ENCODE data around the gene IL18BP. TPM values are rescaled to one million over a fixed set of nuclear protein-coding genes. Genes with fewer than 3 reads are reported as not detected.

IL18BP gene
- total and polyA plus RNA-seq, 2 donors (not counting 1 experiment from before 2014, with no cell fraction given): 2.5 to 5.3 TPM

DNA sequence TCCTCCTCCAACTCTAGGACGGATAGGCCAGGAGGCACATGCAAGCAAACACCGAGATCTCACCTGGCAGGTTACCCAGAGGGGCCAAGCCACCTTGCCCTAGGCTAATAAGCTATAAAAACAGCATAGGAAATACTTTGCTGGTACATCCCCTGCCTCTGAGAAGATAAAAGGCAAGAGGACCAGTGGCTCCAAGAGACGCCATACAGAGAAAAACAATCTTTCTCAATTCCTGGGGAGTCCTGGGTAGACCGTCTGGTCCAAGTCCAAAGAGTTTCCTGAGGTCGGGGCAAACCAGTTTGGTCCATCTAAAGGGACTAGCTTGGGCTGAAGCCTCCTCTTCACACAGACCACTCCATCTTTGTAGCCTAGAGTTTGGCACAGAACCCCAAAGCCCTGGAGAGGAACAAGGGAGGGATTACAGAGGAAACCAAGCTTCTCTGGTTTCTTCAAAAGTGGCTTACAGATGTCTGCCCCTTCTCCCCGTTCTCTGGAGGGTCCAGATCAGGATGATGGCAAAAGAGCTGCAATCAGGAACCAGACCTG, 41.2 kb downstream of the IL18BP start:
- DNase-seq (ENCODE audit: low read depth in 2 of 2): no peak
- H3K27ac ChIP-seq (ENCODE audit: insufficient read depth, low read length): peak overlapping the region; percentile 92
- H4K20me1 ChIP-seq (ENCODE audit: control insufficient read depth, extremely low read depth, insufficient read depth, low read length): no peaks in the 10 kb centered on the region

DNA sequence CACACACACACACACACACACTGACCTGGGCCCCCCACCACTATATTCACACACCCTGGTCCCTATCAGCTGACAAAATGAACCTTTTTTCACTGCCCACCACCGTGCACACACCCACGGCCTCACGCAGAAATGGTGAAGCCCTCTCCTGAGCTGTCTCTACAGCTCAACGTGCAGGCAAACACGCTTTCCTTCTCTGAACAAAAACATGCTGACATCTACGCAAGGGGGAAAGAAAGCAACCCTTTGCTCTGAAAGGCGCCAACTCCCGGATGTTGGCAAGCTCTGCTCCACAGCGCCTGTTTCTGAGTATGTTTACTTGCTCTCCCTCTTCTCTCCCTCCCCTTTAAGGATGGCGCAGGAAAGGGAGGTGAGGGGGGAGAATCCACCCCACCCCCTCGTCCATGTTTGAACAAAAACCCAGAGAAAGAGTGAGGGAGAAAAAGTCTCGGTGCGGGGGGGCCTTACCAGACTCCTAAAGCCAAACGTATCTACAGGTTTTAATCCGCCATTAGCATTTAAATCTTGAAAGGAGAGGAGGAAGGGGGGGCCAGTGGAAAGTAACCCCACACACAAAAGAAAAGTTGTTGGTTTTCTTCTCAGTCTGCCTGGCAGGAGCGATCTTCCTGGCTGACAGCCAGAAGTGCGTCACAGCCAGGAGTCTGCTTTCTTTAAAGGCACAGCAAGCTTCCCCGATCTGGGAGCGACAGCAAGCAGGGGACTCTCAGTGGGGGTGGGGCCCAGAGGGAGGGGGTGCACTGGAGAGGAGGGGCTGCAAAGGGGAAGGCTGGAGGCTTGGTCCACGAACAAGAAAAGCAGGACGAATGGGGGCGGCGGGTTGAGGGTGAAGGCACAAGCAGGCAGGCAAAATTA, 42.0 kb downstream of the IL18BP start:
- DNase-seq (ENCODE audit: low read depth in 2 of 2): peak; percentile 93 to 98
- Histone ChIP-seq H3K4me1 (ENCODE audit: control insufficient read depth, extremely low read depth, insufficient read depth, low read length) (peaks cover 18% of the 10 kb centered on the region), H4K20me1 (ENCODE audit: control insufficient read depth, extremely low read depth, insufficient read depth, low read length) (no peaks in the 10 kb centered on the region), H3K9me3 (ENCODE audit: control insufficient read depth, insufficient read depth, low read depth, low read length) (no peaks in the 10 kb centered on the region), H3K9ac (ENCODE audit: insufficient read depth, low read length) (peak overlapping the region; percentile 79), H3K4me3 (replicated peaks in 1 of 4; ENCODE audit: control extremely low read depth in 1 of 4, insufficient read depth in 1 of 4, low read depth in 3 of 4, low read length in 4 of 4) (peak overlapping the region; percentile 47 to 96 (median 76)), H3K36me3 (ENCODE audit: control insufficient read depth, insufficient read depth, low read length) (no peaks in the 10 kb centered on the region), H3K79me2 (ENCODE audit: control insufficient read depth, insufficient read depth, low read length) (peaks cover 70% of the 10 kb centered on the region), H3K27ac (ENCODE audit: insufficient read depth, low read length) (peak overlapping the region; percentile 92), H2AFZ (ENCODE audit: low read length) (peak overlapping the region; percentile 84), H3K27me3 (ENCODE audit: control insufficient read depth, insufficient read depth, low read length) (no peaks in the 10 kb centered on the region), H3K4me2 (ENCODE audit: extremely low read depth, insufficient read depth, low read length) (peak overlapping the region; percentile 97)
- TF ChIP-seq EZH2 (IDR thresholded peaks at IDR 0.05; ENCODE audit: low read length, missing control alignments): no peak
- TF ChIP-seq CTCF (conservative IDR thresholded peaks at IDR 0.05 in 1 of 2, IDR thresholded peaks at IDR 0.05 in 1 of 2; ENCODE audit: low read depth in 1 of 2, low read length in 2 of 2): no peak

More for the DNA sequence above, 41.2 kb downstream of the IL18BP start:
- H3K9me3 ChIP-seq (ENCODE audit: control insufficient read depth, insufficient read depth, low read depth, low read length): no peaks in the 10 kb centered on the region
- no peak for TF ChIP-seq CTCF (conservative IDR thresholded peaks at IDR 0.05 in 1 of 2, IDR thresholded peaks at IDR 0.05 in 1 of 2; ENCODE audit: low read depth in 1 of 2, low read length in 2 of 2)
- no peak for TF ChIP-seq EZH2 (IDR thresholded peaks at IDR 0.05; ENCODE audit: low read length, missing control alignments)
- no peak overlapping the region for H2AFZ ChIP-seq (ENCODE audit: low read length)
- H3K27me3 ChIP-seq (ENCODE audit: control insufficient read depth, insufficient read depth, low read length): no peaks in the 10 kb centered on the region
- H3K4me2 ChIP-seq (ENCODE audit: extremely low read depth, insufficient read depth, low read length): peak overlapping the region; percentile 97
- peak overlapping the region; percentile 47 to 96 (median 76) for H3K4me3 ChIP-seq (replicated peaks in 1 of 4; ENCODE audit: control extremely low read depth in 1 of 4, insufficient read depth in 1 of 4, low read depth in 3 of 4, low read length in 4 of 4)
- H3K9ac ChIP-seq (ENCODE audit: insufficient read depth, low read length): peak overlapping the region; percentile 79
- no peaks in the 10 kb centered on the region for H3K36me3 ChIP-seq (ENCODE audit: control insufficient read depth, insufficient read depth, low read length)
- peaks cover 70% of the 10 kb centered on the region for H3K79me2 ChIP-seq (ENCODE audit: control insufficient read depth, insufficient read depth, low read length)
- H3K4me1 ChIP-seq (ENCODE audit: control insufficient read depth, extremely low read depth, insufficient read depth, low read length): peaks cover 18% of the 10 kb centered on the region

DNA sequence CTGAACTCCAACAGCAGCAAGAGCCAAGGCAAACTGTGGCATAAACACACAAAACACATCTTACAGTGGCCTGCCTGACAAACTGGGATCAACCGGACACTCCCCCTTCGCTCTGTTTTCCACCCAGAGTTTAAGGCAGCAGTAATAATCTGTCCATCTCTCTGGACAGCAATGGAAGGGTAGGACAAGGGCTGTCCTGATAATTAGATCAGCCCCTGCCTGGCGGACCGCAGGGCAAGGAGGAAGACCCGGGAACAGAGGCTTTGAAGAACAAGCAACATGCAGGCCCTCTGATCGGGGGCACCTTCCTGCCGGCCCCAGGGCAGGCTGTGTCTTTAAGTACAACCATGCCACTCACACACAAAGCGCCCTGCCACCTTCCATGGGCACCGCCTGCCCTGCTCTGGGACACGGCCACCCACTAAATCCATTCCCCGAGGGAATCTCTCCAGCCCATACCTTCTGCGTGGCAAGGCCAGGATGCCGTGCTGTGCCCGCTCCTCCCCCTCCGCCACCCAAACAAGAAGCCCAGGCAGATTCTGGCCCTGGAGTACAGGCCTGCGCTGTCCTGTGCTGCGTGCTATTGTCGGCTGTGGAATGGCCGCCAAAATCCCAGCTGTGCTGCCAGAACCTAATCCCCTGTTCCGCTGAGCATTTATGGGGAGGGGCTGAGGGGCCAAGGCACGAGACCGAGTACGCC, 42.8 kb downstream of the IL18BP start:
- peaks cover 18% of the 10 kb centered on the region for H3K4me1 ChIP-seq (ENCODE audit: control insufficient read depth, extremely low read depth, insufficient read depth, low read length)
- TF ChIP-seq EZH2 (IDR thresholded peaks at IDR 0.05; ENCODE audit: low read length, missing control alignments) (no peak), CTCF (conservative IDR thresholded peaks at IDR 0.05 in 1 of 2, IDR thresholded peaks at IDR 0.05 in 1 of 2; ENCODE audit: low read depth in 1 of 2, low read length in 2 of 2) (no peak)
- H2AFZ ChIP-seq (ENCODE audit: low read length): peak overlapping the region; percentile 84
- peaks cover 62% of the 10 kb centered on the region for H3K79me2 ChIP-seq (ENCODE audit: control insufficient read depth, insufficient read depth, low read length)
- DNase-seq (ENCODE audit: low read depth in 2 of 2): peak; percentile 78 to 82
- H3K4me2 ChIP-seq (ENCODE audit: extremely low read depth, insufficient read depth, low read length): peak overlapping the region; percentile 76
- H3K27me3 ChIP-seq (ENCODE audit: control insufficient read depth, insufficient read depth, low read length): no peaks in the 10 kb centered on the region
- H3K9me3 ChIP-seq (ENCODE audit: control insufficient read depth, insufficient read depth, low read depth, low read length): no peaks in the 10 kb centered on the region
- no peaks in the 10 kb centered on the region for H4K20me1 ChIP-seq (ENCODE audit: control insufficient read depth, extremely low read depth, insufficient read depth, low read length)
- peak overlapping the region; percentile 79 for H3K9ac ChIP-seq (ENCODE audit: insufficient read depth, low read length)
- no peaks in the 10 kb centered on the region for H3K36me3 ChIP-seq (ENCODE audit: control insufficient read depth, insufficient read depth, low read length)
- peak overlapping the region; percentile 92 for H3K27ac ChIP-seq (ENCODE audit: insufficient read depth, low read length)
- H3K4me3 ChIP-seq (replicated peaks in 1 of 4; ENCODE audit: control extremely low read depth in 1 of 4, insufficient read depth in 1 of 4, low read depth in 3 of 4, low read length in 4 of 4): peak overlapping the region; percentile 47 to 96 (median 76)
